ENCODE data around the gene DBNL.
"Not testable (repeated sequence)": the region's sequence is repeated elsewhere in the genome, so short reads cannot be mapped to it uniquely, and the experiment has no call there.

DNA sequence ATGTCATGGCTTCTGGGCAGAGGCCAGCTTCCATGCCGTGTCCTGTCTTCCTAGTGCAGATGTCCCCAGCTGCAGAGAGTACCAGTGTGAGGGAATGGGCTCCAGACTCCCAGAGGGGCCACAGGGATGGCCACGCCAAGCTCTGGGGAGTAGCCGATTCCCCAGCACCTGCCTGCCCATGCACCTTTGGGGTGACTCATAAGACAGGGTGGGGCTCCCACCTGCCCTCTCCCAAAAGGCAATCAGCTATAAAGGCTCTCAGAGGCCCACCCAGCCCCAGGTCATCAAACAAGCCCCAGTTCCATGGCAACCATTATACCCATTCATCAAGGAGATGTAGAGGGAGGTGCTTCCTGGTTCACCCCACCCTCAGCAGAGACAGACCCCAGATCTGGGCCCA lies 47.0 kb upstream of the DBNL start, which contains the start of gene SPDYE1:
- TF ChIP-seq YY1 (IDR thresholded peaks at IDR 0.05; ENCODE audit: low read depth); TAF1 (IDR thresholded peaks at IDR 0.05; ENCODE audit: low read depth); EP300 (IDR thresholded peaks at IDR 0.05; ENCODE audit: borderline replicate concordance); EGR1 (IDR thresholded peaks at IDR 0.05); FOXM1 (IDR thresholded peaks at IDR 0.05; ENCODE audit: borderline replicate concordance, low read depth); RAD21 (IDR thresholded peaks at IDR 0.05; ENCODE audit: low read depth); NFIC (IDR thresholded peaks at IDR 0.05); CEBPB (IDR thresholded peaks at IDR 0.05): not testable (repeated sequence)
- TF ChIP-seq, protein P1, sequence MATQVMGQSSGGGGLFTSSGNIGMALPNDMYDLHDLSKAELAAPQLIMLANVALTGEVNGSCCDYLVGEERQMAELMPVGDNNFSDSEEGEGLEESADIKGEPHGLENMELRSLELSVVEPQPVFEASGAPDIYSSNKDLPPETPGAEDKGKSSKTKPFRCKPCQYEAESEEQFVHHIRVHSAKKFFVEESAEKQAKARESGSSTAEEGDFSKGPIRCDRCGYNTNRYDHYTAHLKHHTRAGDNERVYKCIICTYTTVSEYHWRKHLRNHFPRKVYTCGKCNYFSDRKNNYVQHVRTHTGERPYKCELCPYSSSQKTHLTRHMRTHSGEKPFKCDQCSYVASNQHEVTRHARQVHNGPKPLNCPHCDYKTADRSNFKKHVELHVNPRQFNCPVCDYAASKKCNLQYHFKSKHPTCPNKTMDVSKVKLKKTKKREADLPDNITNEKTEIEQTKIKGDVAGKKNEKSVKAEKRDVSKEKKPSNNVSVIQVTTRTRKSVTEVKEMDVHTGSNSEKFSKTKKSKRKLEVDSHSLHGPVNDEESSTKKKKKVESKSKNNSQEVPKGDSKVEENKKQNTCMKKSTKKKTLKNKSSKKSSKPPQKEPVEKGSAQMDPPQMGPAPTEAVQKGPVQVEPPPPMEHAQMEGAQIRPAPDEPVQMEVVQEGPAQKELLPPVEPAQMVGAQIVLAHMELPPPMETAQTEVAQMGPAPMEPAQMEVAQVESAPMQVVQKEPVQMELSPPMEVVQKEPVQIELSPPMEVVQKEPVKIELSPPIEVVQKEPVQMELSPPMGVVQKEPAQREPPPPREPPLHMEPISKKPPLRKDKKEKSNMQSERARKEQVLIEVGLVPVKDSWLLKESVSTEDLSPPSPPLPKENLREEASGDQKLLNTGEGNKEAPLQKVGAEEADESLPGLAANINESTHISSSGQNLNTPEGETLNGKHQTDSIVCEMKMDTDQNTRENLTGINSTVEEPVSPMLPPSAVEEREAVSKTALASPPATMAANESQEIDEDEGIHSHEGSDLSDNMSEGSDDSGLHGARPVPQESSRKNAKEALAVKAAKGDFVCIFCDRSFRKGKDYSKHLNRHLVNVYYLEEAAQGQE (IDR thresholded peaks at IDR 0.05; ENCODE audit: low read depth): not testable (repeated sequence)
- TF ChIP-seq, protein P2, sequence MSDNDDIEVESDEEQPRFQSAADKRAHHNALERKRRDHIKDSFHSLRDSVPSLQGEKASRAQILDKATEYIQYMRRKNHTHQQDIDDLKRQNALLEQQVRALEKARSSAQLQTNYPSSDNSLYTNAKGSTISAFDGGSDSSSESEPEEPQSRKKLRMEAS (IDR thresholded peaks at IDR 0.05): not testable (repeated sequence)

Measured in Ishikawa (cell line).